ENCODE data around the gene GHITM.

- no peak for TF ChIP-seq CTCF (IDR thresholded peaks at IDR 0.05 in 8 of 11, conservative IDR thresholded peaks at IDR 0.05 in 3 of 11)
- TF ChIP-seq POLR2AphosphoS5 (IDR thresholded peaks at IDR 0.05): no peak
- TF ChIP-seq POLR2A (IDR thresholded peaks at IDR 0.05): no peak
Measured at GRCh38 chr10:84173501-84173929, 34.2 kb downstream of the GHITM start, which contains the start of gene GPR15LG.

All from spleen (tissue), 7 donors.